Activated naive CD4-positive, alpha-beta T cell treated with anti-CD3 and anti-CD28 coated beads, Interleukin-2, amount 10 ng/mL, durations not matched to agents 7 days and 5 days (primary cell): ENCODE results near the gene LRSAM1.
A peak's percentile ranks its signal among the peaks of the same experiment; 100 is the strongest.

ENCODE experiments used
- CTCF ChIA-PET: fragments of 350-600 bp; sonication (Branson Sonifier 250); formaldehyde crosslinking; loops from one replicate; lab custom pipeline; 2021; ENCODE audit warnings: antibody characterized with exemption; lab: Charles Lee
- DNase-seq: peaks from one replicate; pipeline ENCODE4 v3.0.0-alpha.2; 2020
- H3K27ac Mint-ChIP-seq: one replicate; pipeline ENCODE4 v1.8.0; 2021; ENCODE audit warnings: mild to moderate bottlenecking, moderate library complexity, mixed read lengths
- H3K27me3 Mint-ChIP-seq: one replicate; pipeline ENCODE4 v1.8.0; 2021; ENCODE audit warnings: mild to moderate bottlenecking, mixed read lengths
- H3K36me3 Mint-ChIP-seq: one replicate; pipeline ENCODE4 v1.8.0; 2021; ENCODE audit warnings: mixed read lengths
- H3K4me1 Mint-ChIP-seq: one replicate; pipeline ENCODE4 v1.8.0; 2021; ENCODE audit warnings: mixed read lengths
- H3K4me3 Mint-ChIP-seq: one replicate; pipeline ENCODE4 v1.8.0; 2021; ENCODE audit warnings: mild to moderate bottlenecking, moderate library complexity, mixed read lengths
- H3K9me3 Mint-ChIP-seq: one replicate; pipeline ENCODE4 v1.8.0; 2021; ENCODE audit warnings: mixed read lengths

Gene LRSAM1

GRCh38 chr9:127537792-127538191, 86.5 kb downstream of the LRSAM1 start:
- H3K36me3 Mint-ChIP-seq = peaks cover 6% of the 10 kb centered on the region

GRCh38 chr9:127538849-127539258, 87.5 kb downstream of the LRSAM1 start:
- H3K4me1 Mint-ChIP-seq = peaks cover 11% of the 10 kb centered on the region
- CTCF ChIA-PET = no interaction called here
- no peaks in the 10 kb centered on the region for H3K9me3 Mint-ChIP-seq
- H3K27me3 Mint-ChIP-seq = no peaks in the 10 kb centered on the region
- no peak overlapping the region for H3K4me3 Mint-ChIP-seq
- no peak for DNase-seq
- peaks cover 8% of the 10 kb centered on the region for H3K36me3 Mint-ChIP-seq
- no peak overlapping the region for H3K27ac Mint-ChIP-seq

More at GRCh38 chr9:127537792-127538191, 86.5 kb downstream of the LRSAM1 start:
- no peak overlapping the region for H3K4me3 Mint-ChIP-seq
- DNase-seq = no peak
- H3K27ac Mint-ChIP-seq = no peak overlapping the region
- CTCF ChIA-PET = interaction anchor here (1.8 kb wide), 1 partner anchor 12 kb away, joined by 5 read pairs; no protein-coding TSS in a partner anchor
- peaks cover 7% of the 10 kb centered on the region for H3K4me1 Mint-ChIP-seq
- H3K27me3 Mint-ChIP-seq = no peaks in the 10 kb centered on the region
- no peaks in the 10 kb centered on the region for H3K9me3 Mint-ChIP-seq

- no peaks in the 10 kb centered on the region for H3K27me3 Mint-ChIP-seq
- no peak overlapping the region for H3K27ac Mint-ChIP-seq
- H3K4me3 Mint-ChIP-seq = no peak overlapping the region
Observed at GRCh38 chr9:127539259-127539981, 88.1 kb downstream of the LRSAM1 start.

GRCh38 chr9:127539982-127540663, 88.8 kb downstream of the LRSAM1 start:
- peak overlapping the region; percentile 75 for H3K27ac Mint-ChIP-seq

More at GRCh38 chr9:127539259-127539981, 88.1 kb downstream of the LRSAM1 start:
- Mint-ChIP-seq H3K36me3 (peaks cover 8% of the 10 kb centered on the region), H3K9me3 (no peaks in the 10 kb centered on the region), H3K4me1 (peaks cover 11% of the 10 kb centered on the region)
- no peak for DNase-seq
- CTCF ChIA-PET = no interaction called here

GRCh38 chr9:127540664-127541041, 89.3 kb downstream of the LRSAM1 start:
- Mint-ChIP-seq H3K36me3 (peaks cover 2% of the 10 kb centered on the region), H3K4me1 (peaks cover 16% of the 10 kb centered on the region), H3K4me3 (no peak overlapping the region), H3K27me3 (no peaks in the 10 kb centered on the region), H3K9me3 (no peaks in the 10 kb centered on the region), H3K27ac (no peak overlapping the region)
- DNase-seq = no peak
- CTCF ChIA-PET = no interaction called here

More at GRCh38 chr9:127539982-127540663, 88.8 kb downstream of the LRSAM1 start:
- peaks cover 11% of the 10 kb centered on the region for H3K4me1 Mint-ChIP-seq
- H3K27me3 Mint-ChIP-seq = no peaks in the 10 kb centered on the region
- no peak for DNase-seq
- H3K4me3 Mint-ChIP-seq = no peak overlapping the region
- CTCF ChIA-PET = no interaction called here
- no peaks in the 10 kb centered on the region for H3K9me3 Mint-ChIP-seq
- H3K36me3 Mint-ChIP-seq = peaks cover 4% of the 10 kb centered on the region

GRCh38 chr9:127541176-127541575, 89.9 kb downstream of the LRSAM1 start:
- Mint-ChIP-seq H3K36me3 (peaks cover 4% of the 10 kb centered on the region), H3K9me3 (no peaks in the 10 kb centered on the region), H3K4me3 (no peak overlapping the region), H3K4me1 (peaks cover 19% of the 10 kb centered on the region), H3K27me3 (no peaks in the 10 kb centered on the region), H3K27ac (no peak overlapping the region)
- DNase-seq = no peak
- CTCF ChIA-PET = no interaction called here

GRCh38 chr9:127541865-127542264, 90.6 kb downstream of the LRSAM1 start:
- Mint-ChIP-seq H3K36me3 (peaks cover 11% of the 10 kb centered on the region), H3K27me3 (no peaks in the 10 kb centered on the region), H3K4me1 (peaks cover 25% of the 10 kb centered on the region), H3K4me3 (no peak overlapping the region), H3K27ac (no peak overlapping the region), H3K9me3 (no peaks in the 10 kb centered on the region)
- no peak for DNase-seq
- CTCF ChIA-PET = no interaction called here

GRCh38 chr9:127543221-127543620, 91.9 kb downstream of the LRSAM1 start:
- H3K36me3 Mint-ChIP-seq = peaks cover 18% of the 10 kb centered on the region
- H3K27me3 Mint-ChIP-seq = no peaks in the 10 kb centered on the region
- no peak overlapping the region for H3K27ac Mint-ChIP-seq
- CTCF ChIA-PET = interaction anchor here (0.6 to 1.1 kb wide), 2 partner anchors 13 to 47 kb away, joined by 3 read pairs; no protein-coding TSS in a partner anchor
- peaks cover 32% of the 10 kb centered on the region for H3K4me1 Mint-ChIP-seq
- H3K9me3 Mint-ChIP-seq = no peaks in the 10 kb centered on the region
- no peak overlapping the region for H3K4me3 Mint-ChIP-seq
- DNase-seq = no peak

- Mint-ChIP-seq H3K27me3 (no peaks in the 10 kb centered on the region), H3K9me3 (no peaks in the 10 kb centered on the region), H3K4me1 (peaks cover 38% of the 10 kb centered on the region), H3K4me3 (no peak overlapping the region), H3K36me3 (peaks cover 26% of the 10 kb centered on the region), H3K27ac (no peak overlapping the region)
- DNase-seq = no peak
- CTCF ChIA-PET = interaction anchor here (1.1 kb wide), 1 partner anchor 46 kb away, joined by 3 read pairs; no protein-coding TSS in a partner anchor
Observed at GRCh38 chr9:127543973-127544533, 92.7 kb downstream of the LRSAM1 start.

- H3K27me3 Mint-ChIP-seq = no peaks in the 10 kb centered on the region
- peaks cover 45% of the 10 kb centered on the region for H3K4me1 Mint-ChIP-seq
- H3K4me3 Mint-ChIP-seq = no peak overlapping the region
- DNase-seq = no peak
- CTCF ChIA-PET = interaction anchor here (1.5 kb wide), 1 partner anchor 20 kb away, joined by 3 read pairs; no protein-coding TSS in a partner anchor
- no peak overlapping the region for H3K27ac Mint-ChIP-seq
- H3K9me3 Mint-ChIP-seq = no peaks in the 10 kb centered on the region
- peaks cover 35% of the 10 kb centered on the region for H3K36me3 Mint-ChIP-seq
Observed at GRCh38 chr9:127545196-127546124, 94.2 kb downstream of the LRSAM1 start.

- H3K4me3 Mint-ChIP-seq = no peak overlapping the region
- peak overlapping the region; percentile 61 for H3K27ac Mint-ChIP-seq
- CTCF ChIA-PET = interaction anchor here (1.5 kb wide), 1 partner anchor 21 kb away, joined by 3 read pairs; no protein-coding TSS in a partner anchor
- no peak for DNase-seq
- H3K9me3 Mint-ChIP-seq = no peaks in the 10 kb centered on the region
- peaks cover 35% of the 10 kb centered on the region for H3K36me3 Mint-ChIP-seq
- no peaks in the 10 kb centered on the region for H3K27me3 Mint-ChIP-seq
- peaks cover 45% of the 10 kb centered on the region for H3K4me1 Mint-ChIP-seq
Observed at GRCh38 chr9:127546125-127546832, 95.0 kb downstream of the LRSAM1 start.

- no peak for DNase-seq
- Mint-ChIP-seq H3K4me1 (peaks cover 62% of the 10 kb centered on the region), H3K4me3 (no peak overlapping the region), H3K36me3 (peaks cover 35% of the 10 kb centered on the region), H3K27me3 (no peaks in the 10 kb centered on the region), H3K27ac (no peak overlapping the region), H3K9me3 (no peaks in the 10 kb centered on the region)
- CTCF ChIA-PET = no interaction called here
Observed at GRCh38 chr9:127548352-127548881, 97.1 kb downstream of the LRSAM1 start.

- no peaks in the 10 kb centered on the region for H3K27me3 Mint-ChIP-seq
- no peak overlapping the region for H3K4me3 Mint-ChIP-seq
- no peak overlapping the region for H3K27ac Mint-ChIP-seq
Observed at GRCh38 chr9:127549218-127549617, 97.9 kb downstream of the LRSAM1 start.

More at GRCh38 chr9:127549218-127549617, 97.9 kb downstream of the LRSAM1 start:
- Mint-ChIP-seq H3K4me1 (peaks cover 66% of the 10 kb centered on the region), H3K9me3 (no peaks in the 10 kb centered on the region), H3K36me3 (peaks cover 38% of the 10 kb centered on the region)
- DNase-seq = no peak
- CTCF ChIA-PET = no interaction called here
